ENCODE results near the gene FAM174C. TPM values are rescaled to one million over a fixed set of nuclear protein-coding genes. Genes with fewer than 3 reads are reported as not detected.

The FAM174C gene
- total and polyA plus RNA-seq, 10 of the 15 experiments (the other 5 are each of a cell fraction or from before 2014, with no cell fraction given), result 0.89 to 94.6 (median 43.6) TPM

- TF ChIP-seq HDGF (IDR thresholded peaks at IDR 0.05), result no peak
- no peak for TF ChIP-seq TCF7 (IDR thresholded peaks at IDR 0.05; ENCODE audit: borderline replicate concordance)
- no peak for TF ChIP-seq JUND (IDR thresholded peaks at IDR 0.05; ENCODE audit: low read depth, low read length)
Observed at GRCh38 chr19:1236576-1236975, 38.8 kb upstream of the FAM174C start (continued).

- peak overlapping the region; percentile 36; the same call in 1 of the 2 replicates for H3K4me3 ChIP-seq
- ChIA-PET CTCF (no interaction called here), SMC1A (ENCODE audit: uncharacterized antibody, unreplicated experiment) (no interaction called here), POLR2A (interaction anchor here (0.6 kb wide), 1 partner anchor 150 kb away, joined by 3 read pairs; no protein-coding TSS in a partner anchor), RAD21 (ENCODE audit: unreplicated experiment) (interaction anchor here (0.6 kb wide), 1 partner anchor 124 kb away, joined by 3 read pairs; no protein-coding TSS in a partner anchor)
- TF ChIP-seq ZNF384 (IDR thresholded peaks at IDR 0.05; ENCODE audit: borderline replicate concordance, low read depth, low read length) (no peak), SUZ12 (IDR thresholded peaks at IDR 0.05; ENCODE audit: unreplicated experiment) (peak; percentile 92), KDM1A (IDR thresholded peaks at IDR 0.05; ENCODE audit: borderline replicate concordance) (no peak), NR2C2 (IDR thresholded peaks at IDR 0.05; ENCODE audit: borderline replicate concordance, control insufficient read depth, insufficient read length, low read depth) (no peak), MYB (IDR thresholded peaks at IDR 0.05; ENCODE audit: borderline replicate concordance, low read depth, low read length) (no peak)
- BruUV-seq (replicated peaks), result no TSS peak
- peak overlapping the region; percentile 15; the same call in 1 of the 2 replicates for H3K4me2 ChIP-seq (ENCODE audit: control insufficient read depth, insufficient read depth)
- peaks cover 5% of the 10 kb centered on the region for H3K79me2 ChIP-seq (ENCODE audit: control insufficient read depth, insufficient read depth, low read length)
- WGBS (ENCODE audit: insufficient coverage, insufficient replicate concordance, low lambda C conversion rate, missing lambda C conversion rate), result 3% methylated on average over 29 of the region's 60 CpGs
- no peaks in the 10 kb centered on the region for H3K36me3 ChIP-seq (ENCODE audit: control insufficient read depth in 2 of 2, insufficient read depth in 2 of 2, low read length in 1 of 2)
- H3K27me3 ChIP-seq (replicated peaks in 1 of 2; ENCODE audit: control insufficient read depth in 2 of 2, insufficient read depth in 2 of 2, low read length in 1 of 2), result peaks cover 0 to 10% of the 10 kb centered on the region in 2 experiments; a peak in 3 of 4 replicates
- H4K20me1 ChIP-seq (ENCODE audit: control insufficient read depth, insufficient read depth), result no peaks in the 10 kb centered on the region
- no peaks in the 10 kb centered on the region; the same call in 2 of the 3 replicates for H3K9me3 ChIP-seq (replicated peaks; ENCODE audit: control insufficient read depth, insufficient read depth, low read length)
- H2AFZ ChIP-seq (ENCODE audit: control insufficient read depth, low read depth, low read length), result no peak overlapping the region
- intact Hi-C loops (cut with micrococcal nuclease; ENCODE audit: unreplicated experiment), result no loop called here
- ATAC-seq (no peak), FAIRE-seq (no peak), DNase-seq (ENCODE audit: low read depth, low spot score) (no peak)
- no peak overlapping the region; the same call in 1 of the 2 replicates for H3K9ac ChIP-seq (ENCODE audit: control insufficient read depth, insufficient read depth, low read length)
- in situ Hi-C loops (cut with MboI), result no loop called here
- peaks cover 8% of the 10 kb centered on the region; the same call in 1 of the 2 replicates for H3K4me1 ChIP-seq (ENCODE audit: control insufficient read depth, insufficient read depth, low read length)
- H3K27ac ChIP-seq (ENCODE audit: control insufficient read depth, insufficient read depth), result no peak overlapping the region
Observed at GRCh38 chr19:1237027-1237659, 38.2 kb upstream of the FAM174C start.

Data from GM12878 (cell line).